ENCODE data around the gene DNAJC6.
"Not testable (repeated sequence)": the region's sequence is repeated elsewhere in the genome, so short reads cannot be mapped to it uniquely, and the experiment has no call there.

DNAJC6 gene

DNA sequence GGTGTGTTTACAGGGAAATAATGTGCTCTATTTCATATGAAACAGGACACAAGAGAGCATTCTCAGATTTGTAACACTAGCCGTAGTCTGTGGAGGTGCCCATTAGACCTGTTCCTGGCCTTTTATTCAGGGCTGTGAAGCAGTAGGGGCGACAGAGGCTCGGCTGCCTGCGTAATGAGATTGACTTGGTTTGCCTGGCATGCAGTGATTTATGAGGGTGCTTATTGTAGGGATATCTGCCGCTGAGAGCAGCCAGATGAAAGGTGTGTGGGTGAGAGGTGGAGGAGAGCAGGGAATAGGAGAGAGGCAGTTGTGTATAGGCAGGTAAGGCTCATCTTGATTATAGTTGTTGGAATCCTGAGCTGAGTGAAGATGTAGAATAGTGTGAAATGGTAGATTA, 51.3 kb downstream of the DNAJC6 start:
- no peak for DNase-seq

DNA sequence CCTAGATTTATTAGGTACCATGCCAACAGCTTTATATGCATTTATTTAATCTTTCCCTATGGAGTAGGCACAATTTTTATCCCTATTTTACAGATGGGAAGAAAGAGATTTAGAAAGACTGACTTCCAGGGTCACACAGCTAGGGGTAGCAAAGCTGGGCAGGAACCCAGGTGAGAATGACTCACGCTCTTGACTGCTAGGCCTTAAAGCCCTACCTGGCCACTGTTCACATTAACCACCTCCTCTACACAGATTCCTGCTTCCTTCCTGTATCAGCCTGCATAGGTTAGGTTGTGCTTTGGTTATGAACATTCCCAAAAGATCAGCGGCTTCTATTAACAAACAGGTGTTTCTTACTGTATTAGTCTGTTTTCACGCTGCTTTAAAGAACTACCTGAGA, 53.2 kb downstream of the DNAJC6 start:
- DNase-seq: no peak

DNA sequence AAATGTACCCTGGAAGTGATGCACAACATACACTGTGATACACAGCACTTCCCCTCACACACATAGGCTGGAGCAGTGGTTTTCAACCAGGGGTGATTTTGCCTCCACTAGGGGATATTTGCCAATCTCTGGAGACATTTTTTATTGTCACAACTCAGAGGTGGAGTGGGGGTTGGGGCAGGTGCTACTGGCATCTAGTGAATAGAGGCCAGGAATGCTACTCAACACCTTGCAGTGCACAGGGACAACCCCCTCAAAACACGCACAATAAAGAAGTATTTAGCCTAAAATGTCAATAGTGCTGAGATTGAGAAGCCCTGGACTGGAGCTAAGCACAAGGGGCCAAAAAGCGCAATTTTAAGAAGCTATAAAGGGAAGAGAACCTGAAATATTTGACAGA, 54.1 kb downstream of the DNAJC6 start:
- no peak for DNase-seq

DNA sequence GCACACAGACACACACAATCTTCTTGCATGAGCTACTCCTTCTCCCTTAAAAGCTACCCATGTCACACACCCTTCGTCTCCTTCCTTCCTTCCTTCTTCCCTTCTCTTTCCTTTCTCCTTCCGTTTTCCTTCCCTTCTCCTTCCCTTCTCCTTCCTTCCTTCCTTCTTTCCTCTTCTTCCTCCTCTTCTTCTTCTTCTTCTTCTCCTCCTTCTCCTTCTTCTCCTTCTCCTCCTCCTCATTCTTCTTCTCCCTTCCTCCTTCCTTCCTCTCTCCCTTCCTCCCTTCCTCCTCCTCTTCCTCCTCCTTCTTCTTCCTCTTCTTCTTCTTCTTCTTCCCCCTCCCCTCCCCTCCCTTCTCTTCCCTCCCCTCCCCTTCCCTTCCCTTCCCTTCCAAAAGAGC, 59.1 kb downstream of the DNAJC6 start:
- DNase-seq: no peak

DNA sequence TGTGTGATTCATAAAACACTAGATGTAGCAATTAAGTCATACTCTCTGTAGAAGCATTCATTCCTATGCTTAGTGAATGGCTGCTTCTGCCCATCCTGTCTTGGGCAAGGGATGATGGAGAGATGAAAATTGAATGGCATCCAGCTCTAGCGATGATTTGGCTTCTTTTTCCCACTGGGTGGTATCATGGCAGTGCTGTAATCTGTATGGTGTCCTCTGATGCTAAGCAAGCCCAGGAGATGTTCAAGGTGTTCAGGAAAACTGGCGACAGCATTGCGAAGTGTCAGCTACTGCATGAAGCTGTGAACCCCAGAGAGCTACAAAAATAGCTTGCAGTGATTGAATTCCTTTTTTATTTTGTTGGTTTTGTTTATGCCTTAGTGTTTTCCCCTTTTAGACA, 62.2 kb downstream of the DNAJC6 start:
- DNase-seq: no peak

DNA sequence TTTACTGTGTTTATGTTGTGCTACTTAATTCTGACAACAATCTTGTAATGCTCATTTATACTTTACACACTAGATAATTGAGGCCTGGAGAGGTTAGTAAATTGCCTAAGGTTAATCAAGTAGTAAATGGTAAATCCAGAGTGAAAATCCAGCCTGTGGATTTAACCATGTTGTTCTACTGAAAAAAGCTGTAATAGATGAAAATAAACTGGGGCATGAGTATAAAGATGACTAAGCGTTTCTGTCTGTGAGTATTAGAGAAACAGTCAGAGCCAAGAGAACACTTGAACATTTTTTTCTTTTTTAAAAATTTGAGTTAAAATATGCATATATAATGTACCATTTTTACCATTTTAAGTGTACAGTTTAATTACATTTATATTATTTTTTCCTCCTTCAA, 63.2 kb downstream of the DNAJC6 start:
- DNase-seq: no peak

DNA sequence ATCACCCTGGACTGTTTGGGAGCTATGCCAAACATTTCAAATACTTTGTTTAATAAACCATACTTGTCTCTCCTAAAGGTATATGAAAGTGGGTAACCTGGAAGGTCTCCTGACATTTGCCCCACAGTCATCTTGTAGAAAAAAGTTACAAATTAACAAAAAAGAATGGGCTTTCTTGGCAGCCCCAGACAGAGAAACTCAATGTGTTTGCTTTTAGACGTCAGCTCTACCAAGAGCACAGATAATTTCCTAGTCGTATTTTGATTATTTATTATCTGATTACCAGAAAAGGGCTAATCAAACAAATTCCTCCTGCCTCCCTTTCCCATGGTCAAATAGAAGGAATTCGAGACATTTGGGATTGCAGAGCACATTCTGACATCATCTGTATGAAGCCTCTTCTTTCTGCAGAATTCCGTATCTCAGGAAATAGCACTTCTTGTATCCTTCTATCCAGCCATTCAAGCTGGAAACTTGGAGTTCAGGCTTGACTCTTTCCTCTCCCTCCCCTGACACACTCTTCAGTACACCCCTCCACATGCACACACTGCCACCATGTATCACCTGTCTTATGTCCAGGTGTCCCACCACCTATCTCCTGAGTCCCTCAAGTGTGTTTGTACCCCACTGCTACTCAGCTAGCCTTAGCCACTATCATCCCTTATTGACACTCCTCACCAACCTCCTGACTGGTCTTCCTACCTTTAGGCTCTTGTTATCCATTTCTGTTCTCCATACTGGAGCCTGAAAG, 68.3 kb downstream of the DNAJC6 start:
- no peak for DNase-seq

DNA sequence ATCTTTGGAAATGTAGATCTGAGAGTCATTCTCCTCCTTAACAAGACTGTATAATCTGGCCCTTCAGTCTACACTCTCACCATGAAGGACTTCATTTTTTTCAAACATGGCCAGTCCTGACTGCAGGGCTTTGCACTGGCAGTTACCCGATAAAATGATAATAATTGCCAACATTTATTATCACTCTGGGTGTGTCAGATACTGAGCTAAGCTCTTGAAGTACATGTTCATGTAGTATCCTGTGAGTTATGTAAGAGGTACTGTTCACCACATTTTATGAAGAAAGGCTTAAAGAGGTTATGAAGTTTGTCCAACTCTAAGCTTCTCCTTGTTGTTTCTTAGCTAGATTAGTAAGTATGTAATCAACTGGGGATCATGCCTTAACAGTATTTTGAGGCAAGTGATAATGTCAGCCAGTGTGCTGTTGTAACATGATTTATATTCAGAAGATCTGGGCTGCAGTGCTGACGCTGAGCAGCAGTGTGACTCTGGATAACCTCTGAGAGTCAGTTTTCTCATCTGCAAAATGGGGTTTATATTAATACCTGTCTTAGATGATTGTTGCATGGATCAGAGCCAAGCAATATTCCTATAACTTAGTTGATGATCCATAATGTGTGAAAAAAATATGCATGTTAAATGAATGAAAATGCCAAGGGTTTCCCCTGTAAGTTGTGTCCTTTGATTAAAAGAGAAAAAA, 69.1 kb downstream of the DNAJC6 start:
- no peak for DNase-seq

DNA sequence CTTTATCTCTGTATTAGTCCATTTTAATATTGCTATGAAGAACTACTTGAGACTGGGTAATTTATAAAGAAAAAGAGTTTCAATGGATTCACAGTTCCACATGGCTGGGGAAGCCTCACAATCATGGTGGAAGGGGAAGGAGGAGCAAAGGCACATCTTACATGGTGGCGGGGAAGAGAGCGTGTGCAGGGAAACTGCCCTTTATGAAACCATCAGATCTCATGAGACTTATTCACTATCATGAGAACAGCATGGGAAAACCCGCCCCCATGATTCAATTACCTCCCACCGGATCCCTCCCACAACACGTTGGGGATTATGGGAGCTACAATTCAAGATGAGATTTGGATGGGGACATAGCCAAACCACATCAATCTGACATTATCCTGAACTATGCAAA, 75.1 kb downstream of the DNAJC6 start:
- not testable (repeated sequence) for DNase-seq

DNA sequence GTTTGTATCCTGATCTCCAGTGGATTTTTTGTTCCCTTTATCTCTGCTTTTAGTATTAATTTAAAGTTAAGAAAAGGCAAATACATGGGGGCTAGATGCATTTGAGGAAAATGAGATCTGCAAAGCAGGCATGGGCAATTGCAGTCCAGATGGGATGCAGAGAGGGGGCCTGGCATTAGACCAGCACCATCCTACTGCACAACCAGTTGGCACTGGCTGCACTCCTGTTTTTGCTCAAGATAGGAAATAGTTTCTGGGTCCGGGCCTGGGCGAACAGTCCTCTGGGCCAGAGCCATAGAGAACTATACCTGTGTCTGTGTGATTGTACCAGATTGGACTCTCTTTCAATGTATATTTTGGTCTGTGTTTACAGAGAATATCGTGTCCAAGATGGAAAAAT, 77.1 kb downstream of the DNAJC6 start:
- no peak for DNase-seq

DNA sequence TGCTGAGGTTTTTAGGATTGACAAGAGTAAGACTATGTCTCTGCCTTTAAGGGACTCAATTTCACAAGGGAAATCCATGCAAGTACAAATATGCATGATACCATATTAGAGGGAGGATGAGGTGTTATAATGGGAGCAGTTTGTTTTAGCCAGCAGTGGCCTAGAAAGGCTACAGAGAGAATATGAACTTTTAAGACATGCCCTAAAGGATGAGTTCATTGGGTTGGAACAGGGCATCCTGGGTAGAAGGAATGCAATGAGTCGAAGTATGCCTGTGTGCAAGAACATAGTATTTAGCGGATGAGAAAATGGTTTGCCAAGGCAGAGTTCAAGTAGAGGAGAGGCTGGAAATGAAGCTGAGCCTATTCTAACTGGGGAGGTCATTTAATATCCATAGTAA, 78.5 kb downstream of the DNAJC6 start:
- no peak for DNase-seq

DNA sequence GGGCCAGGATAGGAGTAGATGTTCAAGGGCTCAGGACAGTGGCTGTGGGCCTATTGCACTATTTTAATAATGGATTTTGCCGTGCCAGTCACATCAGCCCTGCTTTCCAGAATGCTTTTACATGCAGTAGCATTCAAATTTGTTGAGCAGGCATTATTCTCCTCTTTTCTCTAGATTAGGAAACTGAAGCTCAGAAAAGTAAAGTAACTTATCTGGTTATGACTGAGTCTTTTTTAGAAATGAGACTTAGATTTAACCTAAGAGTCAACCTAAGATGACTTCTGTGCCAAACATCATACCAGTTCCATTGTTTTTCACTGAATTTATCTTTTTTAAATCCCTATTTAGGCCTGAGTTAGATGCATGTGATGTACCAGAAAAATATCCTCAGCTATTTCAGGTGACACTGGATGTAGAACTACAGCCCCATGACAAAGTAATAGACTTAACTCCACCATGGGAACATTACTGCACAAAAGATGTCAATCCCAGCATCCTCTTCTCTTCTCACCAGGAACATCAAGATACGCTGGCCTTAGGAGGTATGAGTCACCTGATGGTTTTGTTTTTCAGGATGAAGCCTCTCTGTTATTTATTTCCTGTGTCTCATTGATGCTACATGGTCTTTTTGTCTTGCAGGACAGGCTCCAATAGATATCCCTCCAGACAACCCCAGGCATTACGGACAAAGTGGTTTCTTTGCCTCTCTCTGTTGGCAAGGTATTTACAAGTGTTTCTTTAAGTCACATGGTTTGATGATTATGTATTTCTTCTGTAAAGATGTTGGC, 79.8 kb downstream of the DNAJC6 start:
- DNase-seq: no peak

DNA sequence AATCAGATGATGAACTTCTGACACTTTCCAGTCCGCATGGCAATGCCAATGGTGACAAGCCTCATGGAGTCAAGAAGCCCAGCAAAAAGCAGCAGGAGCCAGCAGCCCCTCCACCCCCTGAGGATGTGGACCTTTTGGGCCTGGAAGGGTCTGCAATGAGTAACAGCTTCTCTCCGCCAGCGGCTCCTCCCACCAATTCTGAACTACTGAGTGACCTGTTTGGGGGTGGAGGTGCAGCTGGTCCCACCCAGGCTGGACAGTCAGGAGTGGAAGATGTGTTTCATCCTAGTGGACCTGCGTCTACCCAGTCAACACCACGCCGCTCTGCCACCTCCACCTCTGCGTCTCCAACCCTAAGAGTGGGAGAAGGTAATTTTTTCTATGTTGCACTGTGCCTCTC, 83.2 kb downstream of the DNAJC6 start:
- DNase-seq: no peak

DNA sequence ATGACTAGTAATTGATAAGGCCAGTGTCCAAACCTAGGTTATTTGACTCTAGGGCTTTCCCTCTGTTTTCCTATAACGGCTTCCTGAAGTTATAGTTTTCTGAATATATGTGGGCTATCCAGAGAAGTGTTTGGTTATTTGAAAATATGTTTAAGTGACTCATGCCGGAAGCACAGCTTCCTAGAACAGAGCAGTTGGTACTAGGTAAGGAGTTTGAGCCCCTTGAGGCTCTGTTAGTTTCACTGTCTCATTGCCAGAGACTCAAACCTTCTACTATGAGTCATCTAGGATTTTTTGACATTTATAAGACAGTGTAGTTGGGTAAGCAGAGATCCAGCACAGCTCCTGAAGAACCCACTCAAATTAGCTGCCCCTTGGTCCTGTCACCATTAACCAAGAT, 84.0 kb downstream of the DNAJC6 start:
- DNase-seq: no peak

DNA sequence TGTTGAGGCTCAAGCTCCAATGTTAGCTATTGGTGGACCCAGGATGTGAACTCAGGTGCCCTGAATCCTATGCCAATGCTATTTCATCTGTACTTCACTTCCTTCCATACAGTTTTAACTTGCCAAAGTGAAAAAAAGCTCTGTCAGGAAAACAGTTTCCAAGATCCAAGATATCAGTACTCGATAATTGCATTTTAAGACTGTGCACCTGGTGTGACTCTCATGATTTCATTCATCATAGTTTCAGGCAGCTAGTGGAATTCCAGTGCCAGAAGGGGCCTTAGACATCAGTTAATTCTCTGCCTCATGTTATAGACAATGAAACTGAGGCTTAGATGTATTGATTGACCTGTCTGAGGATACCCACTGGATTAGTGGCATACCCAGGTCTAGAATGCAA, 84.6 kb downstream of the DNAJC6 start:
- no peak for DNase-seq

DNA sequence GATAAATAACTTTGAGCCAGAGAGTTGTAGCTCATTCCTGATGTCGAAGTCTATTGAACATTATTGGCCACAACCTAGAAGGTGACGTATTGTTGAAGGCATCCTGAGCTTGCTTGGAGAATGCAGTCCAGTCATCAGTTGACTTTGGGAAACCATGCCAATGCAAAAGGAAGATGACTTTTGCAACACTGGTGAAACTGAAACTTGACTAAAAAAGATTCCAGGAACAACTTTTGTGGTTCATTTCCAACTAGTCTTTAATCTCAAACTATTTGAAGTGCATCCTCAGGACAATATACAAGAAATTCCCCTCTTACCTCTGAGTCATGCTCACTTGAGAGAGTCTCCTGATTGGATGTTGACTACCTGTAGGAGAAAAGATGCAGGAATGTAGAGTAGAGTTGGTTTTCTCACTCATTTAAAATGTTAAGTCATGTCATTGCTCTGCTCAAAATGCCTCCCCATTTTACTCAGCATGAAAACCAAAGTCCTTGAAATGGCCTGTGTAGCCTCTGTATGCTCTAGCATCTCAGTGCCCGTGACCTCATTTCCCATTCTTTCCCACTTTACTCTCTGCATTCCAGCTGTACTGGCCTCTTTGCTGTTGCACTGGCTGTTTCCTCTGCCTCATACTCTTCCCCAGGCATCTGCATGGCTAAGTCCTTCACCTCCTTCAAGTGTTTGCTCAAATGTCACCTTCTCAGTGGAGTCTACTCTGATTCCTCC, 86.7 kb downstream of the DNAJC6 start:
- peak; percentile 10 for DNase-seq

DNA sequence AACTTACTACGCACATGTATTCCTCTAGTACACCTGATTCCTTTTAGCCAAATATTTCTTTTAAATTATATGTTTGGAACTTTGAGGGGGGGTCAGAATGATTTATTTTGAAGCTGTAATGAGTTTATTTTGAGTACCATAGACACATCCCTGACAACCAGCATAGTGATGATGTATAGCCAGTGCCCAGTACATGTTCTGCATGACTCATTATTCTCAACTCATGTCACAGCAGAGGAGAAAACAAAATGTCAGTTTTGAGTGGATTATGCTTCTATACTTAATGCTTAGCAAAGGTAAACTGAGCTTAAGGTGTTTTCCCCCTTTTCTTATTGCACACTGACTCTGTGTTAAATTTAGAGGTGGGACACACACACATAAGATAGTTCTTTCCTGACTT, 88.7 kb downstream of the DNAJC6 start:
- DNase-seq: no peak

DNA sequence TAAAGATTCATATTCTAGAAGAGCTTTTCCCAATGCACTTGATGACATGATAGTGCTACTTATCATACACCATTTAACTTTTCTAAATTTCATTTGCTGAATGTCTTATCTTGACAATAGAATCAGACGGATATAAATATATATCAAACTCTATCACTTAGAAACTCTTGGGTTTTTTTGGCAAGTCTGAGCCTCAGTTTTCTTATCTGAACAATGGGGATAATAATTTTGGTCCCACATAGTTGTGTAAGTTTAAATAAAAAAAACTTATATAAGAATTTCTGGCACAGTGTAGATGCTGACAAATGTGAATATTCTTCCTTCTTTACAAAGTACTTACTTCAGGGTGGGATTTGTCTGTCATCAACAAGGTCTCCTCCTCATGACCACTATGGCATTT, 89.7 kb downstream of the DNAJC6 start:
- DNase-seq: no peak

DNA sequence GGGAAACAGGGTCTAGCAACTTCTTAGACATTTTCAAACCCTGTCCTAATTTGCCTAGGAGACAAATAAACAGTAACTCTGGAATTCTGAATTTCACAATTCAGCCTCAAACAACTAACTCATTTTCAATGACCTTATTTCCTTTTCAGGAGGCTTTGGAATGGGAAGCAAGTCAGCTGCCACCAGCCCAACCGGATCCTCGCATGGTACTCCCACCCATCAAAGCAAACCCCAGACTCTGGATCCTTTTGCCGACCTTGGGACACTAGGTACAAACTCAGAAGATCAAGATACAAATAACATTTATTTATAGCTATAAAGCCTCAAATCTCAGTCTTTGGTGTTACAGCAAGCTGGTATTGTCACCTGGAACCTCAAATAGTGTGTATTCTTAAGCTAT, 92.3 kb downstream of the DNAJC6 start:
- DNase-seq: no peak

DNA sequence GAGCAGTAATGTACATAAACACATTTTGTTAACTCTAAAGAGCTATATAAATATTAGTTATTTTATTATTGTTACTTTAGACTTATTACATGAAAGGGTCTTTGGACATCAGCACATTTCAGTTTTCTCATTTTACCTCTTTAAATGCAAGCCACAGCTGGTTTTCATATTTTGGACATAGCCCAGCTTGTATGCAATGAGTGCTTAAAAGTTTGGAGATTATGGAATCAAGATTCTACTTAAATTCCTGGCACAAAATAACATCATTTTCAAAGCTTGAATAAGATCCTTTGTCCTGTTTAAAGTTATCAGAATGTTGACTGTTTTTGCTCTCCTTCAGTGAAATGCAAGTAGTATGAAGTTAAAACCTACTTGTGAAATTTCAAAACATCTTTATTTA, 95.6 kb downstream of the DNAJC6 start:
- DNase-seq: no peak

DNA sequence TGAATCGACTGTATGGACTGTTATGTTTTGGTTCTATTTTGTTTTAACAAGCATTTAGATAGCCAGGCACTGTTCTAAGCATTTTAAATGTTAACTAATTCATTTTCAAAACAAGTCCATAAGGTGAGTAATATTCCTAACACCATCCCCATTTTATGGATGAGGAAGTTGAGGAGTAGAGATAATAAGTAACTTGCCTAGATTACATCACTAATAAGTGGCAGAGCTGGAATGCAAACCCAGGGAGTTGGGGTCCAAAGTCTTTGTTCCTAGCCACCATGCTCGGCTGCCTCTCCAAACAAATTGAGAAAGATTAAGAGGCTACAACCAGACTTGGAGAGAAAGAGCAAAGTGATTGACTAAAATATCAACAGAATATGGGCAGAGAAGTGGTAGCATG, 98.5 kb downstream of the DNAJC6 start:
- DNase-seq: no peak

DNA sequence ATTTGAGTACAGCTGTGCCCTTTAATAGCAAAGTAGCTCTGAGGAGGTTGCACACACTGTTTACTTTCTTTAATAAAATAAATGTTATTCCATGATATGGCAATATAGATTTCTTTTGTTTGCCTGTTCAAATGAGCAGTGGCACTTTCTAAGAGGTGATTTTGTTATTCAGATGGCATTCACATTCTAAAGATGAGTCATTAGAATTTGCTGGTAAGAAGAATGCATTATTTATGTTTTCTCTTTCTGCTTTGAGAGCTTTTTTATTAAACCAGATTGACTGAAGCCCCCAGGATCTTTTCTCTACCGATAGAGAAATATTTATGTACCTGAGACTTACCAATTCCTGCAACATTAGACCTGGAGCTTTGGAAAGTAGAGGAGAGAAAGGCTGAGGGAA, 100.0 kb downstream of the DNAJC6 start:
- DNase-seq: no peak

DNA sequence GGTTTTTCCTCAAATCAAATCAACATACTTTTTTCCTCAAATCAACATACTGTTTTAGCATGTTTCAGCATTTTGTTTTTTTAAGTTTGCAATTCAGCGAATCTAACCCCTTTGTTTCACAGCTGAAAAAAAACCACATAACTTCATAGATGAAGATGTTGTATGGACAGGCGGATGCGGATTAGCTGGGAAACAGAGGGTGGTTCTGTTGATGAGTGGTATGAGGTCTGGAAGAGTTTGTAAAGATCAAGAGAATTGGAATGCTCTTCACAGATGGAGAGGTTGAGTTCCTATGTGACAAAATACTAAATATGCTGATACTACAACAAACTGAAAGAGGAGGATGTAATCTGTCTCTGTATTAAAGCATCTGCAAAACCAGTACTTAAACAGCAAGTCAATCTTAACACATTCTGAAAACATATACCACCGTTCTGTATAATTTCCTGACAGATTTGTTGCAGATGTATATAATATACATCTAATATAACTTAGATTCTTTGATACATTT, 100.5 kb downstream of the DNAJC6 start:
- DNase-seq: no peak

All from GOT3 (cell line).